Fibroblast of skin of left quadriceps (primary cell): Measurements from ENCODE around the gene TRMT112.
A peak's percentile ranks its signal among the peaks of the same experiment; 100 is the strongest.

Experiments used
- DNase-seq, 2 experiments: peaks; one replicate each; pipeline ENCODE4 v3.0.0-alpha.2; 2013; ENCODE audit warnings: low read depth in 2 of 2

The TRMT112 gene

DNA sequence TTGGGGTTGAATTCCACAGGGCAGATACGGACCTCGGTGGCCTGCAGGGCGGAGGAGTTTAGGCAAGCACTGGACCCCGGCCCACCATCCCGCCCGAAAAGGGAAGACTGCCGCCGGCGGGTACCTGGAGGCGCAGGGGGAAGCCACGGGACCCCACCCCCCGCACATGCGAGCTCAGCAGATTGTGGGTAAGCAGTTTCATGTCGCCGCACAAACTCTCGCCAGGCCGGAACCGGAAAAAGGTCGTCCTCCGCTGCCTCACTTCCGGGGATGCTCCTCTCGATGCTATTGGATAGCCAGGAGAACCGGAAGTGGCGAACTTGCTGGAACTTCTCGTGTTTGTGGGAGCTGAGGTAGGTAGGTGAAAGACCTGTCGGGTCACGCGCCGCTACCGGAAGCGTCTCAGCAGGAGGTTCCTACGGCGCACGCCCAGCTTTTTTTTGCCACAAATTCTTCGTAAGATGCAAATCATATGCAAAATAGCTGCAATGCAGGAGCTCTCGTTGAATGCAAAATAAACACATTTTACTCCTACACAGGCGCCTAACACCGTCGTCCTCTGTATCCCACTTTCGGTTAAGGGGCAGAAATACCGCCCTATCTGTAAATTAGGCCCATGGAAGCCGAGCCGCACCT lies at the start of gene TRMT112:
Gene TRMT112, minus strand, starts transcription at position 235 of the 636 bp plus-strand sequence. Its CDS starts 33 bp downstream, at position 202.
- DNase-seq, result peak; percentile 90

DNA sequence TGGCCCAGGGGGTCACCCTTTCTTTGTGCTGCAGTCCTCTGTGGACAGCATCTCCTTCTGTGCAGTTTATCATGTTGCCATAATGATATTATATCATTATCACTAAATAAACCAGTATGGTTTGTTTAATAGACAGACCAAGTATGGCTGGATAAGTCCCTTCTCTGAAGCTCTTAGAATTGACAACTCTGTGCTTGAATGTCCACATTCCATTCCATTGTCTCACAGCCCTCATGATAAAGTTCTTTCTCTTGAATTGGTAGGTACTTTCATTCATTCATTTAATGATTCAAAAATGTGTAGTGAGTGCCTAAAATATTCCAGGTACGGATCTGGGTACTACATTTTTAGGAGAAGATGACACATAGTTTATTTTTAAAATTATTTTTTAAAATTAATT lies 49.4 kb upstream of the TRMT112 start:
- DNase-seq, result no peak

DNA sequence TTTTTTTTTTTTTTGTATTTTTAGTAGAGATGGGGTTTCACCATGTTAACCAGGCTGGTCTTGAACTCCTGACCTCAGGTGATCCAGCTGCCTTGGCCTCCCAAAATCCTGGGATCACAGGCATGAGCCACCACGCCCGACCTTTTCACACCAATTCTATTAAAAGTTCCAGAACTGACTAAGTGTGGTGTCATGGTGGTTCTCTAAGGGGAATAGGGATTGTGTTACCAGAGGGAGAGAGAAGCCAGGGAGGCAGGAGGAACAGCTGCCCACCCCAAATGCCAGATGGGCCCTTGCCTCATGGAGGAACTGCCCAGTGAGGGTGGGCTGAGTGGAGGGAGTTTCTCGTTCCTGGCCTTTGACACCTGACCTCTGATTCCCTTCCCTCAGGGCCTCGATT lies 47.6 kb upstream of the TRMT112 start:
- no peak for DNase-seq

DNA sequence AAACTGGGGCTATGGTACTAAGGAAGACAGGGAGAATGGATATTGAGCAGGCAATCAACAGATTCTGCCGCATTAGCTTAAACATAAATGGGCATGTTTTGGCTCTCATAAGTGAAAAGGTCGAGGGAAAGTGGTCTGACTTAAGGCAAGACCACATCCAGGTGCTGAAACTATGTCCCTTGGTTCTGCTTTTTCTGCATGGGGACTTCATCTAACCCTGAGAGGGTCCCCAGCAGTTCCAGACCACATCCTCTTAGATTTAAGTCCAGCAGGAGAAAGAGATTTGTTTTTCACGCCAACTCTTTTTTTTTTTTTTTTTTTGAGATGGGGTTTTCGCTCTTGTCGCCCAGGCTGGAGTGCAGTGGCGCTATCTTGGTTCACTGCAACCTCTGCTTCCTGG lies 47.1 kb upstream of the TRMT112 start:
- no peak for DNase-seq

DNA sequence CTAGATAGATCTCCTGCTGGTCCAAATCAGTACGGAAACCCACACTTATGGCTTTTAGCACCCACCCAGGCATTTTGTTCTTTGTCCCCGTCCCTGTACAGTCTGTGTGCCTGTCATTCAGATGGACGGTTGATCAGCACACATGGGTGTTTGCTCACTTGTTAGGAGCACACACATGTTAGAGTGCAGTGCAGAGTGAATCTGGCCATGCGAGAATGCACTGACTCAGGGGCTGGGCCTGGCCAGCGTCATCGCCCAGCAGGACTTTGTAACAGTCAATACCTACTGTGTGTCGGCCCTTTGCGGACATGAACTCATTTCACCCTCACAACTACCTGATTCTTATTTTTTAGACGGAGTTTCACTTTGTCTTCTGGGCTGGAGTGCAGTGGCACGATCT lies 45.0 kb upstream of the TRMT112 start:
- DNase-seq, result no peak

DNA sequence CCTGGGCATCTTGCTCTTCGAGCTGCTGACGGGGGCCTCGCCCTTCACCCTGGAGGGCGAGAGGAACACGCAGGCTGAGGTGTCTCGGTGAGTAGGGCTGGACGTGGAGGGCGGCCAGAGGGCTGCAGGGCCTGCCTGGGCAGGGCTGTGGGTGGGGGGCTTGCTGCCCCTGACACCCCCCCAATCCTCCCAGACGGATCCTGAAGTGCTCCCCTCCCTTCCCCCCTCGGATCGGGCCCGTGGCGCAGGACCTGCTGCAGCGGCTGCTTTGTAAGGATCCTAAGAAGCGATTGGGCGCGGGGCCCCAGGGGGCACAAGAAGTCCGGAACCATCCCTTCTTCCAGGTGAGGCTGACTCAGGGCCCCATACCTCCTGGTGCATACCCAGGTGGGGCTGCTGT lies 44.3 kb upstream of the TRMT112 start:
- DNase-seq, result no peak

DNA sequence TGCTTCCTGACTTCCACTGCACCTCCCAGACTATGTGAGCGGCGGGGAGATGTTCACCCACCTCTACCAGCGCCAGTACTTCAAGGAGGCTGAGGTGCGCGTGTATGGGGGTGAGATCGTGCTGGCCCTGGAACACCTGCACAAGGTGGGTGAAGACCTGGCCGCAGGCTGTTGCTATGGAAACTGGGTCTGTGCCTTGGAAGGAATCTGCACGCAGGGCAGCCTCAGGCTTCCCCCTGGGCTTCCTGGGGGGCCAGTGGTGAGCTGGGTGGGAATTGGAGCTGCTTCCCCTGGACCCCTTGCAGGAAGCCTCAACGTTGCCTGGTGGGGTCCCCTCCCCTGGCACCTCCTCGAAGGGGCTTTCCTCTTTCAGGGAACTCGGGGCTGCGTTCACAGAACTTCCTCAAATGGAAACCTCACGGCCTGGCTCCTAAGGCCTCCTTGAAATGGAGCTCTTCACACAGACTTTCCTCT lies 43.1 kb upstream of the TRMT112 start:
- no peak for DNase-seq

DNA sequence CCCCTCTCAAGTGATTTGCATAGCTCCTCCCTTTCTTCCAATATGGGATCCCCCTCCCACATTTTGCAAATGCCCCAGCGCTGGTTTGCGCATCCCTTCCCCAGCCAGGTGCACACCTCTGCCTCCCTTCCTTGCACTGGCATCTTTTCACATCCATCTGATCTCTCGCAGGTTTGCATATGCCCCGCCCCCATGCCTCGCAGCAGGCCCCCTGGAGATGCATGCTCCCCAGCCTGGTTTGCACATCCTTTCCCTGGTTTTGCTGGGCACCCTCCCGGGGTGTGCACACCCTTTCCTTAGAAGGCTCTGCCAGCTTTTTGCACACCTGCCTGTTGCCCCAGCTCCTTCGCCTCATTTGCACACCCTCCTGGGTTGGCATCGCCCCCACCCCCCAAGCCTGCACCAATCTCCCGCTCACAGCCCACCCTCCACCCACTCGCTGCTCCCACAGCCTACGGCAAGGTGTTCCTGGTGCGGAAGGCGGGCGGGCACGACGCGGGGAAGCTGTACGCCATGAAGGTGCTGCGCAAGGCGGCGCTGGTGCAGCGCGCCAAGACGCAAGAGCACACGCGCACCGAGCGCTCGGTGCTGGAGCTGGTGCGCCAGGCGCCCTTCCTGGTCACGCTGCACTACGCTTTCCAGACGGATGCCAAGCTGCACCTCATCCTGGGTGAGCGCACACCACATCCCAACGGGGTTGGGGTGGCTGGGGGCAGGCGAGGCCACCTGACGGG lies 42.5 kb upstream of the TRMT112 start:
- no peak for DNase-seq

DNA sequence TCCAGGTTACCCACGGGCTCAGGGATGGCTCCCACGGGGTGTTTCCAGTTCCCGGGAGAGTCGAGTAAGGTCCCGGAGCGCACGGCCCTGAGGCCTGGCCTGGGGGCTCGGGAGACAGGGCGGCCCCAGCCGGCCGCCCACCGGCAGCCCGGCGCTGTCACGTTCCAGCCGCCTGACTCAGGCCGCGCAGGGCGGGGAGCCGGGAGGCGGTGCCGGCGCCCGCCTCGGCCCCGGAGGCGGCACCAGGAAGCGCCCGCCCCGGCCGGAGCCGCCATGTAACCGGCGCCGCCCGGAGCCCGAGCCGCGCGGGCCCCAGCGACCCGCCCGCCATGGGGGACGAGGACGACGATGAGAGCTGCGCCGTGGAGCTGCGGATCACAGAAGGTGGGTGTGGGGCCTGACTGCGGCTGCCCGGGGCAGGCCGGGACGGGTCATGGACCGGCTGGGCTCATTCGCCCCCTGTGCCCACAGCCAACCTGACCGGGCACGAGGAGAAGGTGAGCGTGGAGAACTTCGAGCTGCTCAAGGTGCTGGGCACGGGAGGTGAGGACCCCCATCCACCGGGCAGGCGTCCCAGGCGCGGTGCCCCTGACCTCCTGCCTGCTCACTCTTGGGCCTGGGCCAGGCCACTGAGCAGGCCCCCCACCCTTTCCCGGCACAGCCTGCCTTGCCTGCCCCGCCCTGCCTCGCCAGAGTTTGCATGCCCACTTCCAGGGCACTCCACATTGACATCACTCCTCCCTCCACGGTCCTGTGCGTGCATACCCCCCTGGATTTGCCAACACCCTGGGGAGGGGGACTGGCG lies 41.8 kb upstream of the TRMT112 start, which contains the start of gene RPS6KA4:
Gene RPS6KA4, plus strand, starts transcription at position 256 of the 805 bp plus-strand sequence. Its CDS starts 74 bp downstream, at position 330.
- peak in 1 of 2 experiments; percentile 30 for DNase-seq

DNA sequence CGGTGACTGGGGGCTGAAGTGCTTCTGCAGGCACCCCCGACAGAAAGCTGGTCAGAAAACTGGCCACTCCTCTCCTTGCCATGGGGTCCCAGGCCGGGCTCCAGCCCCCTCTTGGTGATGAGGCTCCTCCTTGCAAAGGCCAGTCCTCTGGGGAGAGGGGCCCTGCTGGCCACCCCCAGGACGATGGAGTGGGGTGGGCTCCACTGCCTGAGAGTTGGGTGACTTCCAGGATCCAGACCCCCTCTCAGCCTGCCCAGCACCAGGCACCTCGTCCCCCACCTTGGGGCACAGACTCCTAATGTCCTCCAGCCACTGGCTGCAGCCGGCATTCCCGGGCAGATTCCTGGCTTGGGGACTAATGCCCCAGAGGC lies 41.2 kb upstream of the TRMT112 start:
- no peak for DNase-seq

DNA sequence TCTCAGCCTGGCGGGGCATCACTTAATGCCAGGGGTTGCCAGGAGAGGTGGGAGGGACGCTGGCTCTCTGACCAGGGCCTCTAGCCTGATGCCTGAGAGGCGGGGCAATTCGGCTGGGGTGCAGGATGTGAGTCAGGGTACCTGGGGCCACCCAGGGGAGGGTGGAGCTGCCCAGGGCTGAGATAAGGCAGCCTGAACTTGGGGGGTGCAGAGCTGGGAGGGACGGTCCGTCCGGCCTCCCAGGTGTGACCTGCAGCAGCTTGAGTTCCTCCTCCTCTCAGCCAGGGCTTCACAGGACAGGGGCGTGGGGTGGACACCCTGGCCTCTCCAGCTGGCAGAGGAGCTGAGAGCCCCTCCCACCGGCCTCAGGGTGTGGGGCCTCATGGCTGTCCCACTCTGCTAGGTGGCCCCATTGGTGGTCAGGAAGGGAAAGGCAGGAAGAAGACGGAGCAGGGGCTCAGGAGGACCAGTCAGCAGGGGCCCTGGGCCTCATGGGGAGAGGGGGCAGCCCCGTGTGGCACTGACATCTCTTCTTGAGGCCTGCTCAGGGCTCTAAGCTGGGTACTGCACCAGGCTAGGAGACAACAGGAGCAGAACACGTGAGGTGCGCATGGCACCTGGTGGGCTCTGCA lies 40.7 kb upstream of the TRMT112 start:
- no peak for DNase-seq

DNA sequence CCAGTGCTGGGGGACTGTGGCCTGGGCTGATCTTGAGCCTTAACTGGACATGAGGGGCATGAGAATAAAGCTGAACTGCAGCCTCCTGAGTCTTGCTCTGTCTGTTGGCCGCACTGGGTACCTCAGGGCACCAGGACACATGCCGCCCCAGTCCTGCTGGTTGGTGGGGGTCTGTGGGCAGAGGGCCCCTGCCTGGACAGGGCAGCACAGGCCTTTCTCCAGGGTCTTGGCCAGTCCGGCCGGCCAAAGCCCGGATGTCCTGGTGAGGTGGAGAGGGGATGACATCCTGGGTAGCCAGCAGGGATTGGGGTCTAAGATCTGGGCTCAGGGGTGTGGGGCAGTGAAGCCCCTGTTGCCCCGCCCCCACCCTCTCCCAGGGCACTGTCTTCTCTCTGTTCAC lies 40.1 kb upstream of the TRMT112 start:
- no peak for DNase-seq

DNA sequence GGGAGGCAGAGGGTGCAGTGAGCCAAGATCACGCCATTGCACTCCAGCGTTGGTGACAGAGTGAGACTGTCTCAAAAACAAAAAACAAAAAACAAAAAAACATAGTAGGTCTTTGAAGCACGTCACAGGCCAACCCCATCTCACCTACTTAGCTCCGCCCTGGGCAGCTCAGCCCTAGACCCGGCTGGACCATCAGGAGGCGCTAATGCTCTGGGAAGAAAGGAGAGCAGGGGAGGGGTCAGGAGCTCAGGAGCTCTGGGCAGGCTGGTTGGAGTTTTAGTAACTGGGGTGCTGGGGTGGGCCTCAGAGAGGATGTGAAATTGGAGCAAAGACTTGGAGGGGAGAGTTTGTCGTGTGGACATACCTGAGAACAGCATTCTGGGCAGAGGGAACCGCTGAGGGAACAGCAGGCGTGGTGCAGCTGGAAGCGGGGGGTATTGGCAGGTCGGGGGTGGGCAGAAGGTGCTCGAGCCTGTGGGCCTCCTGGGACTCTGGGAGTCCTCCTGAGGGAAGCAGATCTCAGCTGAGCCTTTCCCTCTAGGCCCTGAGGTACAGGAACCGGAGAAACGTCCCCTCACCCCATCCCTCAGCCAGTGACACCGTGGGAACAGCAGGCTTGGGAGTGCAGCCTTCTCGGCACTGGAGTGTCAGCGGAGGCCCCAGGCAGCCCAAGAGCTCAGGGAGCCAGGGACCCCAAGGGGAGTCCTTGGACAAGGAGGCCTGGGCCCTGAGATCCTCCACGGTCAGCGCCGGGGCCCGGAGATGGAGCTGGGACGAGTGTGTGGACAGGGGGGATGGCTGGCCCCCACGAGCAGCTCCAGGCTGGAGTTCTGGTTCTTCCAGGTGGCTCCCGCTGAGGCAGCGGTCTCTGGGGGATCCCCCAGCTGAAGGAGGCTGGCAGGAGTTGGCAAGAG lies 39.4 kb upstream of the TRMT112 start:
- no peak for DNase-seq

DNA sequence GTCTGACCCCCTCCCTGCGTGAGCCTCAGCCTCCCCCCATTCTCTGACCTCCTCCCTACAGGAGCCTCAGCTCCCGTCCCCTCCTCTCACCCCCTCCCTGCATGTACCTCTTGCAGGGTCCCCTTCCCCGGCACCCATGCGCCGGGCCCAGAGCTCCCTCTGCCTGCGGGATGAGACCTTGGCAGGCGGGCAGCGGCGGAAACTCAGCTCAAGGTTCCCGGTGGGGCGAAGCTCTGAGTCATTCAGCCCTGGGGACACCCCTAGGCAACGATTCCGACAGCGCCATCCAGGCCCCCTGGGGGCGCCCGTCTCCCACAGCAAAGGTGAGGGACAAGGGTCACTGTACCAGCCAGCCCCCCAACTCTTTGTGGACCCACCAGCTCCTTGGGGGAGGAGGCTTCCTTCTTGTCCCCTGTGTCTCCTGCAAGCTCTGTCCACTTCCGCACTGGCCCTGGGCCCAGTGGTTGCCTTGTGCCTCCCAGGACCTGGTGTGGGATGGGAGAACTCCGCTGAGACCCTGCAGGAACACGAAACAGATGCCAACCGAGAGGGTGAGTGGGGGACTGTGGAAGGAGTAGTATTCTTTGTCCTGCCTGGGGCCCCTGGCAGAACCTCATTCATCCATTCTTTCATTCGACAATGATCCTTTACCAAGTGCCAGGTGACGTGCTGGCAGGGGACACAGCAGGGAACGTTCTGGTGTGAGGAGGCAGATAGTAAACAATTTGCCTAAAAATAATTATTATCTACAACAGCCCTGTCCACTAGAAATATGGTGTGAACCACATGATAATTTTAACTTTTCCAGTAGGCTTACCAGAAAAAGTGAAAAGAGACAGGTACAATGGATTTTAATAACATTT lies 38.0 kb upstream of the TRMT112 start:
- DNase-seq, result peak; percentile 59 to 62

DNA sequence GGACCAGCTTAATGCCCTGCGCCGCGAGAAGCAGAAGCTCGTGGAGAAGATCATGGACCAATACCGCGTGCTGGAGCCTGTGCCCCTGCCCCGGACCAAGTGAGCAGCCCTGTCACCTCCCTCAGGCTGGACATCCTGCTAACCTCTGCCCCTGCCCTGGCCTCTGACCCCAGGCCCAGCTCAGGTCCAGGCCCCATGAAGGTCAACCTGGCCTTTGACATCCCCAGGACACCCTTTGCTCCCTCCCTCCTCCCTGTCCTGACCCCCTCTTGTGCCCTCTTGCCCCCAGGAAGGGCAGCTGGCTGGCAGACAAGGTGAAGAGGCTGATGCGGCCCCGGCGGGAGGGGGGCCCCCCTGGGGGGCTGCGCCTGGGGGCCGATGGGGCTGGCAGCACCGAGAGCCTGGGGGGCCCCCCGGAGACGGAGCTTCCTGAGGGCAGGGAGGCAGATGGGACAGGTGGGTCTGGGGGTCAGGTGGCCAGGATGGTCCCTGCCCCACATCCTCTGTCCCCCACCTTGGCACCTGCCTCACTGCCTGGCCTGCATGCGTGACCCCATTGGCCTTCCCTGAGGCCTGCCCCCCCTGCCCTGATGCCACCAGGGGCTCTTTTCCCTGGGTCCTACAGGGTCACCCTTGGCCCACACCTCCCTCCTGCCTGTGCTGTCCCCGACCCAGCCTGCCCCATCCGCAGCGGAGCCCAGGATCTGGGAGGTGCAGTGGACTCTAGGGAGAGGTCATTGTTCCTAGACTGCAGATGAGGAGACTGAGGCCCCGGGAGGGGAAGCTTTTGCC lies 36.6 kb upstream of the TRMT112 start:
- no peak for DNase-seq

DNA sequence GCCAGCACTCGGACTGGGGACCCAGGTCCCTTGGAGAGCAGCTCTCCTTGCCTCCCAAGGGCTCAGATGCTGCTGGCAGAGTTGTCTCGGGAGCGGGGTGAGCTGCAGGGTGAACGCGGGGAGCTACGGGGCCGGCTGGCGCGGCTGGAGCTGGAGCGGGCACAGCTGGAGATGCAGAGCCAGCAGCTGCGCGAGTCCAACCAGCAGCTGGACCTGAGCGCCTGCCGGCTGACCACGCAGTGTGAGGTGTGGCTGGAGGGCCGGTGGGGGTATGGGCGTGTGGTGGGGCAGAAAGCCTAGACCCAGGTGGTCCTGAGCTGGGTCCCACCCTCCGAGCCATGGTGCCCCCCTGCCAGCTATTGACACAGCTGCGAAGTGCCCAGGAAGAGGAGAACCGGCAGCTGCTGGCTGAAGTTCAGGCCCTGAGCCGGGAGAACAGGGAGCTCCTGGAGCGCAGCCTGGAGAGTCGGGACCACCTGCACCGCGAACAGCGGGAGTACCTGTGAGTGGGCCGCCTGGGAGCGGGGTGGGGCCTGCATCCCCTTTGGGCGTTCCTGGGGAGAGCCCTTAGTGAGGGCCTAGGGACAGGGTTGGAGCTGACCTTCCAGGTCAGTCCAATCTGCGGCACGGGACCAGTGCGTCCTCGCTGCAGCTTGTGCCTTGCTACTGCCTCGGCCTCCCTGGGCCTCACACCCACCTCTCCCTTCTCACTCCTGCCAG lies 35.8 kb upstream of the TRMT112 start:
- no peak for DNase-seq

DNA sequence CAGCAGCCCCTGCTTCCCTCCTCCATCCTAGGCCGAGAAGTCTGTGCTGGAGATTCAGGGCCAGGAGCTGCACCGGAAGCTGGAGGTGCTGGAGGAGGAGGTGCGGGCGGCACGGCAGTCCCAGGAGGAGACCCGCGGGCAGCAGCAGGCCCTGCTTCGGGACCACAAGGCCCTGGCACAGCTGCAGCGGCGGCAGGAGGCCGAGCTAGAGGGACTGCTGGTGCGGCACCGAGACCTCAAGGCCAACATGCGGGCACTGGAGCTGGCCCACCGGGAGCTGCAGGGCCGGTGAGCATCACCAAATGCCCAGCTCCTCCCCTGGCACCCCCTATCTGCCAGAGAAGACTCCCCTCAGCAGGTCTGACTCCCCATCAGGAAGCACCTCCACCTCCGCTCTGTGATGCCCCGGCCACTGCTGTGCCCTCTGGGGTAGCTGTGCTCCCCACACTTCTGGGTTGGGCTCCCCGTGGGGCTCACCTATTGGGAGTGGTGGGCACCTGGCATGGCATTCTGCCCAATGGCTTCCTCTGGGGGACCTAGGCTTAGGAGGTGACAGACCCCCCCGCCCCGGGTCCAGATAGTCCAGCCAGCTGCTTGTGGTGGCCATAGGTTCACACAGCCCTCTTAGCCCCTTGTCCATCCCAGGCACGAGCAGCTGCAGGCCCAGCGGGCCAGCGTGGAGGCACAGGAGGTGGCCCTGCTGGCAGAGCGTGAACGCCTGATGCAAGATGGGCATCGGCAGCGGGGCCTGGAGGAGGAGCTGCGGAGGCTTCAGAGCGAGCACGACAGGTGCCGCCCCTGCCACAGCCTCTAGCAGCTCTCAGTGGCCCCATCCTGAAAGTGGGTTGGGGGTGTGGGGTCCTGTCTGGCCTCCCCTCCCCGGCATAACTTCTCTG lies 35.0 kb upstream of the TRMT112 start:
- DNase-seq, result no peak
